GM10847 (cell line): ENCODE measurements around the gene PIGH.
A peak's percentile ranks its signal among the peaks of the same experiment; 100 is the strongest.

ENCODE experiments used
- POLR2A ChIP-seq: IDR thresholded peaks from 2 replicates; pipeline ENCODE4 v1.6.1; 2011; ENCODE audit not compliant: insufficient read length; ENCODE audit errors: extremely low read depth

Gene PIGH

DNA sequence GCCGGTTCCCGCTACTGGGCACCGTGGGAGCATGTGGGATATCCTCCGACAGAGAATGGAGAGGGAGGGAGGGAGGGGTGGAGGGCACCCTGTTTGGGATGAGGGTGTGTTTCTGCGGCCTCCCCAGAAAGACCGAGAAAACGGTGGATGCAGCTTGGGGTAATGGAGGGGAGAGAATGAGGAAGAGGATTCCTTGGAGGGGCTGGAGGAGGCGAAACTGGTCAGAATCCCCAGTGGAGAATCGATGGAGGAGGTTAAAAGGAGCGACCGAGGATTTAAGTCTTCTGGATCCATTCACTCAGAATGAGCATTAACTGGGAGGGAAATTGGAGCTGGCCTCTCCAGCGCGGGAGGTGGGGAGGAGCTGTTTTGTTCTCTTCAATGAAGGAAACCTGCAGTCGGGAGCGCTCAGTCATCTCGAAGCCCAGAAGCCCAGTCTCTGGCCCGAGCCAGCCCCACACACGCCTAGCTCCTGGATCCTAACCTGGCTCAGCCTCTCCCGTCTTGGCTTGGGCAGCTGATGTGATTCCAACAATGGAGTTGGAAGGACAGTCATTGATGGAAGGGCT, 20.2 kb upstream of the PIGH start:
- TF ChIP-seq POLR2A, result no peak

DNA sequence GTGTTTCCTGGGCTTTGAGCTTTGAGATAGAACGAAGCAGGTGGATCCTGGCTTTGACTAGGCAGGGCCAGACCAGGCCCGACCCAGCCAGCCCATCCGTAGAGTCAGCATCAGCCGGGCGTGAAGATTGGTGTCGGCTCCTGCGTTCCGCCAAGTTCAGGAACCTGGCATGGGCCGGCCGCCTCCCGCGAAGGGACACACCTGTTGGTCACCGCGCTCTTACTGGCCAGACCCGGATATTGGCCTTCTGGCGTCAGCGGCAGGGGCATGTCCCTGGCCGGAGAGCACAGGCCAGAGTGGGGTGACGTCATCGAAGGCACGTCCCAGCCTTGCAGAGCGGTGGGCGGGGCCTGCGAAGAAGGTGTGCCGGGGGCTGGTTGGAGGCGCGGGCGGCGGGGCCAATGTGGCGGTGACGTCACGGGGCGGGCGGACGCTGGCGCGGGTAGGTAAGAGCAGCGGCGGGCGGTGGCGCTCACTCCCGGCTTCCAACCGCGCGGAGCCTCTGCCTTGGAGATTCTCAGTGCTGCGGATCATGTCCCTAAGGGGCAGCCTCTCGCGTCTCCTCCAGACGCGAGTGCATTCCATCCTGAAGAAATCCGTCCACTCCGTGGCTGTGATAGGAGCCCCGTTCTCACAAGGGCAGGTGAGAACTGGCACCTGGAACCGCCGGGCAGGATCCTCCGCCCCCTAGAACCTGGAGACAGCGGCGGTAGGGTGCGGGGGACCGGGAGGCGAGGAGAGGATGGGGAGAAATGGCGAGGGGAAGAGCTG, 19.6 kb upstream of the PIGH start, which contains the start of gene ARG2:
ARG2 (plus strand) TSS at position 475 of the 771 bp plus-strand sequence; CDS start at position 533, 58 bp downstream.
- peak; percentile 18 for TF ChIP-seq POLR2A

DNA sequence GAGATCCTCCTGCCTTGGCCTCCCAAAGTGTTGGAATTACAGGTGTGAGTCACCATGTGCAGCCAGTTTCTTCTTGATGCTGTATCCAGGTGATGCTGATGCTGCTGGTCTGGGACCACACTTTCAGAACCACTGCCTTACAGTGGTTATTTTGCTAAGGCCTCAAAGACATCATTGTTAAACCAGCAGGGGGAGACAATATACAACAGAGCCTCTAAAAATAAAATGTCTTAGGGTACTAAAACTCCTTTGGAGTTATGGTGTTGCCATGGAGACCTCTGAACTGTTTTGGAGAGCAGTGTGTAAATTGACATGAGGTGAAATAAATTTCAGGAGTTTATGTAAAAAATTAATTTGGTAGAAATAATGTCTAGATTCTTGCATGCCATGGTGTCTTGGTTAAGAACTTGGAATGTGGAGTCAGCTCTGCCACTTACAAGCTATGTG, 18.6 kb upstream of the PIGH start:
- TF ChIP-seq POLR2A, result no peak

DNA sequence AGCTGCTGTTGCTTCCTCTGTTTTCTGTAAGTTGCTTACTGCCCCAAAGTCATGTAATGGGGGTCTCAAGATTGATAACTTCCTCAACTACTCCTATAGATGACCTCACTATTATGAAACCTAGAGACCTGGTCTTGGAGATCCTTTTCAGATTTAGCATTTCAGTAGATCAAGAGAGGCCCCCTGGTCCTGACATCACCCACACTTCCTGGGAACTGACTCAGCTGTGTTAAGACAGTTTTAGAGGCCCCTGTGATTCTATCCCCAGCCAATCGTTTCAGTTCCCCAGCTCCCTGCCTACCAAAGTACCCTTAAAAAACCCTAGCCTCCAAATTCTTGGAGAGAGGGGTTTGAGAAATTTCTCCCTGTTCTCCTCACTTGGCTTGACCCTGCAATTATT, 10.4 kb upstream of the PIGH start:
- TF ChIP-seq POLR2A, result no peak

DNA sequence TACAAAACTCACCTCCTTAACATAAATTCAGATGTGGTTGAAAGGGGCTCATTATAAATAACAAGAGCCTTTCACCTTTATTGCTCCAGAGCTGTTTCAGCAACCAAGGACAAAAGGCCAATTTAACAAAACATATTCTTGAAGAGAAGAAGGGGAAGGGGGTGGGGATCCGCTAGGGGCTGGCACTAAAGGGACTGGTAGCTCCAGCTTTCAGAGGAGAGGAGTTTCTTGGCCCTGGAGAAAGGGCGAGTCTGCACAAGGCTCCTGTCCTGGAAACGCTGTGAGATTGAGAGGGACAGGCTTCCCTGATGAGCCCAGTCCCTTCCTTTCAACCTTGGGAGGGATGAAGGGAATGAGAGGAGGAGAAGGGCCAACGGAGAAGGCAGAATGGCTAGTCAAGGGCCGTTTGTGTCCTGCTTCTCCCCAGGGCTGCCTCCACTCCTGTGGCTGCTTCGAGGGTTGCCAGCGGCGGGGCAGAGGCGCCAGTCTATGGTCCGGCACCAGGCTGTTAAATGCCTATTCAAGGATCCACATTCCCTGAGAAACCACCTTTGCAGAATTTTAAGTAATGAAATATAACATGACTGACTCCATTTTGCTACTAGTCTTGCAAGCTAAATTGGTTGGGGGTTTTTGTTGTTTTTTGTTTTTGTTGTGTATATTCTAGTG, 9.7 kb upstream of the PIGH start:
- TF ChIP-seq POLR2A, result no peak

DNA sequence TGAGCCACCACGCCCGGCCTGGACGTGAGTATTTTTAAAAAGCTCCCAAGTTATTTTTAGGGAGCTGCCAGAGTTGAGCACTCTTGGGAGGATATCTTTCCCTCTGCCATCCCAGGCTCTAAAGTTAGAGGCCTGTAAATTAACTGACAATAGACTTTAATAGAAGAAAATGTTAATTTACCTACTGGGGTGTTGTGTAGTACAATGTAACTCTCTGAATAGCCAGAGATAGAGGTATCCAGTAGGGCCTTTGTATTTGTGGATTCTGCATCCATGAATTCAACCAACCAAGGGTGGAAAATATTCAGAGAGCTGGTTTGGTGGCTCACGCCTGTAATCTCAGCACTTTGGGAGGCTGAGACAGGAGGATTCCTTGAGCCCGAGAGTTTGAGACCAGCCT, 7.6 kb upstream of the PIGH start:
- no peak for TF ChIP-seq POLR2A

DNA sequence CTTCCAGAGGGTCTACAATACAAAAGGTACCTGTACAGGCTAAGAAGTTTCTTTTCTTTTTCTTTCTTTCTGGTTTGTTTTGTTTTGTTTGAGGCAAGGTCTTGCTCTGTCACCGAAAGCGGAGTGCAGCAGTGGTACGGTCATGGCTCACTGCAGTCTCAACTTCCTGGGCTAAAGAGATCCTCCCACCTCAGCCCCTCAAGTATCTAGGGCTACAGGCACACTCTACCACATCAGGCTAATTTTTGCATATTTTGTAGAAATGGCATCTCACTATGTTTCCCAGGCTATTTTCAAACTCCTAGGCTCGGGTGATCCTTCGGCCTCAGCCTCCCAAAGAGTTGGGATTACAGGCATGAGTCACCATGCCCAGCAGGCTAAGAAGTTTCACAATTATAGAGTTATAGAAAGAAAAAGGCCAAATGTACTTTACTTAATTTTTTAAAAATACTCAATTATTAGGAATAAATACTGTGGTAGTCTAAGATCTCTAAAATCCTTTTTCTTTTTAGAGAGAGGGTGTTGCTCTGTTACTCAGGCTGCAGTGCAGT, 3.0 kb upstream of the PIGH start:
- no peak for TF ChIP-seq POLR2A

DNA sequence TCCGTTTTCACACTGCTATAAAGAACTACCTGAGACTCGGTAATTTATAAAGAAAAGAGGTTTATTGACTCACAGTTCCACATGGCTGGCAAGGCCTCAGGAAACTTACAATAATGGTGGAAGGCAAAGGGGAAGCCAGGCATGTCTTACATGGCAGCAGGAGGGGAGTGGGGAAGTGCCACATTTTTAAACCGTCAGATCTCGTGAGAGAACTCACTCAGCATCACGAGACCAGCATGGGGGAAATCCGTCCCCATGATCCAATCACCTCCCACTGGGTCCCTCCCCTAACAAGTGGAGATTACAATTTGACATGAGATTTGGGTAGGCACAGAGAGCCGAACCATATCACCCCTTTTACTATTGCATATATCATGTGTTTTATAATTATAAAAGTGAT, 2.0 kb upstream of the PIGH start:
- TF ChIP-seq POLR2A, result no peak

DNA sequence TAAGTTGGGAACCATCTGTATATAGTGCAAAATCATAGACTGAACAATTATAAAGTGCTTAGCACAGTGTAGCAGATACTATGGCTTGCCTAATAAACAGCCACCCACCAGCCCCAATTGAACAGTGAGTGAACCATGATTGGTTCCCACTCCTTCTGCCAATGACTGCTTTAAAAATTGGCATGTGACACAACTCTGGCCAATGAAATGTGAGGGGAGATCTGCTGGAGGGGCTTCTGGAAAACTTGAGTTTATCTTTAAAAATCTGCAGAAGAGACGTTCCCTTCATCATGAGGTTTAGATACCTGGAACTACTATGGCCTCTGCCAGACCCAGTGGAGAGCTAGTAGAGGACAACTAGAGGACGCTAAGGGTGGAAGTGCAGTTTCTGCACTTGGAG, 4.7 kb downstream of the PIGH start:
- TF ChIP-seq POLR2A, result no peak

DNA sequence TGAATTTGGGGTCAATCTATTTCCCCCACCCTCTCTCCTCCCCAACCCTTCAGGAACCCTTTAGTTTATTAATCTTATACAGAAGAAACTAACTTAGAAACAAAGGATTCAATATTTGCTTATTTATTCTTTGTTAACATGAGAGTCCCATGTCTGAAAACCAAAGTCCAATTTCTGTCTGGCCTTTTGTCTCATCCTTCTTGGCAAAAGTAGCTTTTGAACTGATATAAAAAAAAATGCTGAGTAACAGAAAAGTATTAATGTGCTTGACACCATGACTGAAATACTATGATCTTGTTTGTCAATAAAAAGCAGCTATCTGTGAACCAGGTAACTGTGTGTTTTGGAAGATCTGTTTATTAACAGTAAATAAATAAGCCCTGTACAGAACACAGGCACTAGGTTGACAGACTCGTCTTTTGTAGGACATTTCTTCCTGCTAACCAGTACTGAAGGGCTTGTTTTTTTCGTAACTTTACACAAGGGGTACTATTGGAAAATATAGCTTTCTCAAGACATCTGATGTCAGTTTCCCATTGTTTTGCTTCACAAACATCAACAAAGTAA, 10.8 kb downstream of the PIGH start:
- no peak for TF ChIP-seq POLR2A

DNA sequence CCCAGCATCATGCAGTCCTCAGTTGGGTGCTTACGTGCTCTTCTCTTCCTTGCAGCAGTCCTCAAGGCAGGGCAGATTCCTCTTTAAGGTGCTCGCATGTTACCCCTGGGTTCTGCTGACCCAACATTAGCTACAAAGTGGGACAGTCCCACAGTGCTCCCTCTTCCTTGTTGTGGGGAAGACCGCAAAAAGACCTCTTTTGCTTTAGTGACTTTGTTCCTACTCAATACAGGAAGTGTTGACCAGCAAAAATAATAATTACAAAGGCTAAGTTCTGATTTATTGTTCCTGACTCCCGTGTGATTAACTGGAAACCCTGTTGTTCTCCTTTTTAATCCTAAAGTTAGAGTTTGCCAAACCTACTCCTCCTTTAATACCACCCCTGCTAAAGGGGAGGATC, 13.7 kb downstream of the PIGH start:
- no peak for TF ChIP-seq POLR2A

DNA sequence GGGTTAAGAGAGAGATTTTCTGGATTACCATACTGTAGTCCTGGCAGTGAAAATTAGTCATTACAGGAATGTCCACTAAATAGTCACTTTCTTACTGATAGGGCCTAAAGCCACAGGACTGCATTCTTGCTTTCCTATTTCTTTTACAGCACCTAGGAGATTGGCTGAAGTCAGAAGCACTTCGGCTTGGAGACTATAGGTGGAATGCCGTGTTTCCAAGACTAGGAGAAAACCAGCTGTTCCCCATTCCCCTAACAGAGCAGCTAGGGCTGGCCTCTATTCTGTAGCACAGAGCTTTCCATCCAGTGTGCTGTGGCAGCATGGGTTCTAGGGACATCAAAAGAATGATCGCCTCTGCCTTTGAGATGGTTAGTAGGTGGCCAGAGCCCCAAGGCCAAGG, 15.1 kb downstream of the PIGH start:
- no peak for TF ChIP-seq POLR2A

DNA sequence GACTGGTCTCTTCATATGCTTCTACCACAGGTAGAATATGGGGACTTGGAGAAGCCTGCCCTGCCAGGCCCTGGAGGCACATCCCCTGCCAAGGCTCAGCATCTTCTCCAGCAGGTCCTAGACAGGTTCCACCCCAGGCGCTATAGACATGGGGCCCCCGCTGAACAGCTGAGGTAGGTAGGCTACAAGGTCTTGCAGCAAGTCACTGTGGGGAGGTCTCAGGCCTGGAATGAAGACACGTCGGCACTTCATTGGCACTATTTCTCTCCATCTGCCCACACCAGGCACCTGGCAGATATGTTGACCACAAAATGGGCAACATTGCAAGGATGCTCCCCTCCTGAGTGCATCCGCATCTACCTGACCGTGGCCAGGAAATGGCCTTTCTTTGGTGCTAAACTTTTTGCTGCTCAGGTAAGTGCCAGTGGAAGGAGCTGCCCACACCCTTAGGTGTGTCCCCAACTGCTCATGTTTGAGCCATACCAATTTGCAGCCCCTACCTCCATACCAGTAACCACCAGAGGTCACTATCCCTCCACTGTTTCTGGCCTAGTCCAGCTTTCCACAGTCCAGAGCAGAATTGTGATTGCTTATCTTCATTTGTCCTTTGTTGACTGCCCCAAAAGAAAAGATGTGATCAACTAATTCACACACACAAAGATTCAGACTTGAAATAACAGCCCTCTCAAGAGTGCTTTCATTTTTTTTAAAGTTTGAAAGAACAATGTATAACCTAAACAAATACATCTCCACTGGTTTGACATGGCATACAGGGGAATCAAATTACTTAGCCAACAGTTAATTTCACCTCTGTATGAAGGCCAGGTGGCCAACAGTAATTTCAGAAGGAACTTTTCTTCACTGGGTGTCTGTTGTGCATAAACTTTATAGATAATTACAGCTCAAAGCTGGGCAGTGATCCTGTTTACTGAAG, 16.1 kb downstream of the PIGH start:
- no peak for TF ChIP-seq POLR2A

DNA sequence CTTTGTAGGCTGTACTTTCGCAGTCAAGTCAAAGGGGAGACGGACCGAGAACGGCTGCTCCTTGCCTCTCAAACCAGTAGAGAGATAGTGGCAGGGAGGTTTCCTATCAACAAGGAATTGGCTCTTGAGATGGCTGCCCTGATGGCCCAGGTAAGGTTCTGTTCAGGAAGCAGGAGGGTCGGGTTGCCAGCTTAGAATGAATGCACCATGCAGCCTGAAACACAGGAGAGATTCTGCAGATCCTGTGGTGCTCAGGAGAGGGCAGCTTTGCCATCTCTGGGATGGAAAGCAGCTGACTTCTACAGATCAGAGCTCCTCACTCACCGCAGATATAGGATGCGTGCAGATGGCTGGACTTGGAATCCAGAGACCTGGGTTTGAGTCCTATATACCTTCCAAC, 18.0 kb downstream of the PIGH start:
- TF ChIP-seq POLR2A, result no peak

DNA sequence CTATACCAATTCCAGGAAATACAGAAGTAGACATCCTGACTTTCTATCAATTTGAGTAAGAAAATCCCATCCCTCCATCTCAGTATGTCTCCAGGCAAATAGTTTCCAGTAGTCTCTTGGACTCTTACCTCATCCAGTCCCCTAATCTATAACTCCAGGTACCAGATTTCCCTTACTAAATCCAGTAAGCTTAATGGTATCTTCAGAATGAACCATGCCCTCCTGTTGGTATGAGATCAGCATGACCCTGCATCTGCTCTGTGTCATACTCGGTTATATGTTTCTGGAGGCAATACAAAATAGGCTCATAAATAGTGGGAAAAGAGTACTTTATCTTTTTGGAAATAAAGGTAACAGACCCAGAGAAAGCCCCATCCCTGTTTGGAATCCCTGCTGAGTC, 18.4 kb downstream of the PIGH start:
- no peak for TF ChIP-seq POLR2A
